IPS-15b (cell line): ENCODE data around the gene THADA.

Source experiments
- H3K27me3 ChIP-seq: one replicate; pipeline ENCODE4 v1.6.1; 2013; ENCODE audit warnings: low read length; ENCODE audit not compliant: control insufficient read depth, insufficient read depth
- H3K36me3 ChIP-seq: one replicate; pipeline ENCODE4 v1.6.1; 2013; ENCODE audit warnings: low read length; ENCODE audit not compliant: control insufficient read depth, insufficient read depth
- H3K4me1 ChIP-seq: one replicate; pipeline ENCODE4 v1.6.1; 2013; ENCODE audit warnings: mild to moderate bottlenecking, low read length; ENCODE audit not compliant: control insufficient read depth, insufficient read depth
- H3K4me3 ChIP-seq: one replicate; pipeline ENCODE4 v1.5.1; 2013; ENCODE audit warnings: low read depth, low read length
- H3K9ac ChIP-seq: one replicate; pipeline ENCODE4 v1.6.1; 2013; ENCODE audit warnings: low read depth, mild to moderate bottlenecking, low read length
- H3K9me3 ChIP-seq: one replicate; pipeline ENCODE4 v1.6.1; 2013; ENCODE audit warnings: mild to moderate bottlenecking, low read length; ENCODE audit not compliant: control insufficient read depth, insufficient read depth

THADA gene

DNA sequence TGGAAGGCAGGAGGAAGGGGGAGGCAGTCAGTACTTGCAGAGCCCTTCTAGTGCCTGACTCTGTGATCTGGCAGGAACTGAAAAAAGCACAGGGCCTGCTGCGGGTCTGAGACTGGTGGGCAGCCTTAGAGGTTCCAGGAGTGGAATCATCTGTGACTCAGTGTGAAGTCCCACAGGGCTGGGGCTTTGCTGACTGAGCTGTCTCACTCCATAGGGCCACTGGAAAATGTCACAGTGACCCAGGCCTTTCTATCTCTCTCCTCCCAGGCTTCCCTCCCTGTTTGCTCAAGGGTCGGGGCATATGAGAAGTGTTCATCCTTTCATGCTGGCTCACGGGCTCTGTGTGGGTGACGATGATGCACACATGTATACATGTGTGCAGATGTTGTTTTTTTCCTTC, 322.3 kb downstream of the THADA start:
- Histone ChIP-seq H3K4me3 (no peak overlapping the region), H3K9me3 (no peaks in the 10 kb centered on the region), H3K4me1 (no peaks in the 10 kb centered on the region), H3K9ac (no peak overlapping the region), H3K36me3 (no peaks in the 10 kb centered on the region), H3K27me3 (no peaks in the 10 kb centered on the region)

DNA sequence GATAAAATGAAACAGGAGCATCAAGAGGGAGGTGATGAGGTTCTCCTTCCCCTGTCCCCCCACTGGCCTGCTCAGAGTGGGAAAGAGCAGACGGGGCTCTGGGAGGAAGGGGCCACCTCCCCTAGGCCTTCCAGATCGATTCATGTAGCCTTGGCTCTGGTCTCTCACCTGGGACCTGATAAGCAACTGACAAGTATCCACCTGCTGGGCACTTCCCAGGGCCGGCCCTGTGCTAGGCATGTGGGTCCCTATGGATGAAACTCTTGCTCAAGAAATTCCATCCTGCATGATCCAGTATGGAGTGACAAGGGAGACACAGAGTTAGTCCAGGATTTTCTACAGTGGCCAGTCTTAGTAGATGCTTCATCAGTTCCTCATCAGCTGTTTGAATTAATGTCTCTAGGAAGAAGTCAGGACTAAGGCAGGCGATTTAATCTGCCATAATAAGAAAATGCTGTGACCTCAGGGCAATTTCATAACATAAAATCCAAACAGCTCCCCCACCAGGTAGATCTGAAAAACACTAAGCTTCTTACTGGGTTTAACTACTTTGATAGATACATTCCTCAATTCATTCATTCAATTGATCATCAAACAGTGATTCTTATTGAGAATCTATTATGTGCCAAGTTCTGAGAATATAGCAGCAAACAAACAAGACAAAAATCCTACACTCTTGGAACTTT, 324.8 kb downstream of the THADA start:
- Histone ChIP-seq H3K27me3 (no peaks in the 10 kb centered on the region), H3K9me3 (no peaks in the 10 kb centered on the region), H3K4me1 (no peaks in the 10 kb centered on the region), H3K4me3 (no peak overlapping the region), H3K9ac (no peak overlapping the region), H3K36me3 (no peaks in the 10 kb centered on the region)

DNA sequence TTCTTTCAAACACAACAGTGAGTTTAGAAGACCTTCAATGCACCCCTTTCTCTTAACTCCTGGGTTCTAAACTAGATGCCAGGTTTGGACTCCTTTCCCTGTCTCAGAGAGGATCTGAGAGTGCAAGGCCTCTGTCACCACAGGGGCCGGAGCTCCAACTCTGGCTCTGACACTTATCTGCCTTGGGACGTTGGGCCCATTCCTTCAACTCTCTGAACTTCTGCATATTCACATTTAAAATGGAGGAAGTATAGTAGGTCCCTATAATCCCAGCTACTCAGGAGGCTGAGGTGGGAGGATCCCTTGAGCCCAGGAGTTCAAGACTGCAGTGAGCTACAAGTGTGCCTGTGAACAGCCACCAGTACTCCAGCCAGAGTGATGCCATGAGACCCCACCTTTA, 325.4 kb downstream of the THADA start:
- Histone ChIP-seq H3K9me3 (no peaks in the 10 kb centered on the region), H3K36me3 (no peaks in the 10 kb centered on the region), H3K4me1 (no peaks in the 10 kb centered on the region), H3K9ac (no peak overlapping the region), H3K27me3 (no peaks in the 10 kb centered on the region), H3K4me3 (no peak overlapping the region)

DNA sequence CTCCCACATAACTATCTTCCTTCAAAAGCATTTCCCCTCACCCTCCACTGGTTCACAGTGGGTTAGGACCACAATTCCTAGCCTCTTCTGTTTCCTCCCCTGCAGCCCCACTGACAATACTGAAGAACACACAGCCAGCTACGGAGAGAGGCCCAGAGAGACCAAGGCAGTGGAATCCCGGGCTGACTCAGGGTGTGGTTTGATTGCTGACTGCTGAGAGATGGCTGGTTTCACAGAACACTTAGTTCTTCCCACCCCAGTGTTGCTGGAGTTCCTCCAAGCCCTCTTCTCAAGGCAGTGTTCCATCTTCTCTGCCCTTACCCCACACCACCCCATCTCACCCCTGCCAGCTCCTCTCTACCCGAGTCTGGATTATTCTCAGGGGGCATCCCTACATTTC, 326.1 kb downstream of the THADA start:
- Histone ChIP-seq H3K4me1 (no peaks in the 10 kb centered on the region), H3K9ac (no peak overlapping the region), H3K9me3 (no peaks in the 10 kb centered on the region)

DNA sequence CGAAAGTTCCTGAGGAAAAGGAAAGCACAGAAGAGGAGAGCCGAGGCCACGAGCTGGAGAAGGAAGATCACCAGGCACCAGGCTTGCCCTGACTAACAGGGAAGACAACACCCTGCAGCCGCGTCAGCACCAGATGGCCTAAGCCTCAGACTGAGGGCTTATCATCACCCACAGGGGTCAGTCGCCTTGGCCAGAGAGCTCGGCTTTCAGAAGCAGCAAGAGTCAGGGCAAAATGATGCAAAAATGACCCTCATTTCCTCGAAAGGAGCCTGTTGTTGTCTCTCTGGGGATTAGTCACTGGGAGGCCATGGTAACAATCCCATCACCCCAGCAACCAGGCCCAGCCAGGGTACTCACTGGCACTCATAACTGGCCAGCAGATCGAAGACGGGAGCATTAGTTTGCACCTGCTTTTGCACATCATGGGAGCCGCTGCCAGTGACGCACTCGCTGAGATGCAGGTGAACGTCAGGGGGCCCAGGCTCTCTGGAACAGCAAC, 326.7 kb downstream of the THADA start:
- no peak overlapping the region for H3K4me3 ChIP-seq
- H3K9ac ChIP-seq: no peak overlapping the region
- no peaks in the 10 kb centered on the region for H3K36me3 ChIP-seq

More for the DNA sequence above, 326.1 kb downstream of the THADA start:
- Histone ChIP-seq H3K27me3 (no peaks in the 10 kb centered on the region), H3K4me3 (no peak overlapping the region), H3K36me3 (no peaks in the 10 kb centered on the region)

DNA sequence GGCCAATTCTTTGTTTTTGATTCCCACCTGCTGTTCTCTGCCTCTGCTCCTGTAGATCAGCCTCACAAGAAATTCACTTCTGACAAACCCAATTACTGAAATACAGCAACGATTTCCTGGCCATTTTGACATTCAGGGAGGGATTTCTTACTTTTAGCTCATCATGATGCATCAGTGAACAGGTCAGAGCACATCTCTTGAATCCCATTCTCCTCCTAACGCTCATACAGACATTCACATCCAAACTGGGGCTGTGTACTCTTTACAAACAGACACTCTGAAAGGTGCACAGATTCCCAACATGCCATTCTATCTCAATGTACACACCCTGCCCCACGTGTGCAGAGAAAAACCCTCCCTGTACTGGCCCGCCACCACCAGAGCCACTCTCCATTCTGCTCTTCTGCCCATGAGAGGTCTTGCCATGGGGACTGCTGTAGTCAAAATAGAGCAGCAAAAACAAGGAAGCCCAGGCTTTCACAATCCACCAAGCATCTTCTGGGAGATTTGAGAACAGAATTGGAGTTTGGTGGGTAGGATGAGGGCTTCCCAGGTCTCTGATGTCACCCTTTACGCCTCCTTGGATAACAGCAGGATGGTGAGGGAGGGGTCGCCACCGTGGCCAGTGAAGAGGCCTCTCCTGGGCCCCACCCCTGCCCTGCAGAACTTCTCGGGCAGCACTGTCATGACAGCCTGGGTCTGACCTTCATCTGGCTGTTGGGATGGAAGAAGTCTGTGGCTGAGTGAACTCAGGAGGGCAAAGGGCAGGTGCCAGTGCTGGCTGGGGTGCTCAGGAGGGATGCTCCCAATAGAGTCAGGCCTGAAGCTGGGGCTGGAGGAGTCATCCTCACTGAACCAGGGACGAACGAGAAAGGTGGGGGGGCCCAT, 327.5 kb downstream of the THADA start:
- Histone ChIP-seq H3K9ac (no peak overlapping the region), H3K36me3 (no peaks in the 10 kb centered on the region), H3K4me1 (no peaks in the 10 kb centered on the region), H3K9me3 (no peaks in the 10 kb centered on the region), H3K27me3 (no peaks in the 10 kb centered on the region), H3K4me3 (no peak overlapping the region)

More for the DNA sequence above, 326.7 kb downstream of the THADA start:
- H3K27me3 ChIP-seq: no peaks in the 10 kb centered on the region
- no peaks in the 10 kb centered on the region for H3K9me3 ChIP-seq
- no peaks in the 10 kb centered on the region for H3K4me1 ChIP-seq

DNA sequence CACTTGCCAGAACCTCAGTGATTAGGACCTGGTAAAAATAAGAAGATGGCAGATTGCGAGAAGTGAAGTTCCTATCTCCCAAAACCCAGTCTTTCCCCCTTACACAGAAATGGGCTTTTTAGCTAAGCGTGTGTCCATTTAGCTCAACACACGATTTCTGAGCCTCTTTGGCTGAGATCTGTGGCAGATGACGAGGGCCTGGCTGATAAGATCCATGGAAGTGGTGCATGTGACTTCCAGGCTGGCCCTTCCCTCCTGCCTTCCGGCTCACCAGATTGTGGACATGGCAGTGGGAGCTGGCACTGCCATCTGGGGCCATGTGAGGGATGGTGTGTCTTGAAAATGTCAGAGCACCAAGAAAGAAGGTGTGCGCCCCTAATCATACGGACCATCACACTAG, 328.5 kb downstream of the THADA start:
- Histone ChIP-seq H3K4me1 (no peaks in the 10 kb centered on the region), H3K9ac (no peak overlapping the region), H3K36me3 (no peaks in the 10 kb centered on the region), H3K4me3 (no peak overlapping the region), H3K27me3 (no peaks in the 10 kb centered on the region), H3K9me3 (no peaks in the 10 kb centered on the region)

DNA sequence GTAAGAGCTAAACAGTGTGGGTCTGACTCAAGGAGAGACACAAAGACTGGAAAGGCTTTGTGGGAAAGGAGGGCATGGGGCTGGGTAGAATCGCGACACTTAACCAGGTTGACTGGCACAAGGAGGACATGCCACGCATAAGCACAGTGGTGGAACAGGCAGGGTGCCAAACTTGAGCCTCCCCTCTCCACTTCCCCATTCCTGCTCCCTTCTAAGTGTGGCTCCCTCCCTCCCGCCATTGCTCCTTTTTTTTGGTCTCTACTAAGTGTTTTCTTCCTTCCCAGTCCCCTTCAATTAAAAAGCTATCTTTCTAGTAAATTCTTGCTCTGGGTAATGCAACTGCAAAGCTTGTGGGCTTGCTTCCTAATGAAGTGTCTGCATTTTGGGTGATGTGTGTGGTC, 329.1 kb downstream of the THADA start:
- Histone ChIP-seq H3K4me1 (no peaks in the 10 kb centered on the region), H3K4me3 (no peak overlapping the region), H3K36me3 (no peaks in the 10 kb centered on the region), H3K9me3 (no peaks in the 10 kb centered on the region), H3K27me3 (no peaks in the 10 kb centered on the region), H3K9ac (no peak overlapping the region)

DNA sequence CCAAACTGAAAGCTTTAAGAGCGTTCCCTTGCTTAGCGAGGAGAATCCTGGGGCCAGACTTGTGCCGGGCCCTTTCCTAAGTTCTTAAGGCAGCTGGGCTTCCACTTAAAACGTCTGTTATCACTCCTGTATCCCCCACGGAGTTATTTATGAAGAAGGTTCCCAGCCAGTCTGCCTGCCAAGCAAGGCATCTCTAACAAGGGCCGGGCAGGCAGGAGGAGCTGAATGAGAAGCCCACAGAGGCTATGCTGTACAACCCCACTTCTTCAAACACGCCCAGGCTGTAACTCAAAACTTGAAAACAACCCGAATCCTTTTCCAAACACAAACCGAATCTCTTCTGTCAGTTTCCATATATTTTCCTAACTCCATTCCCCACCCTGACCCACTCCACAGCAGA, 330.4 kb downstream of the THADA start:
- Histone ChIP-seq H3K27me3 (no peaks in the 10 kb centered on the region), H3K36me3 (no peaks in the 10 kb centered on the region), H3K4me3 (no peak overlapping the region), H3K9ac (no peak overlapping the region), H3K9me3 (no peaks in the 10 kb centered on the region), H3K4me1 (no peaks in the 10 kb centered on the region)

DNA sequence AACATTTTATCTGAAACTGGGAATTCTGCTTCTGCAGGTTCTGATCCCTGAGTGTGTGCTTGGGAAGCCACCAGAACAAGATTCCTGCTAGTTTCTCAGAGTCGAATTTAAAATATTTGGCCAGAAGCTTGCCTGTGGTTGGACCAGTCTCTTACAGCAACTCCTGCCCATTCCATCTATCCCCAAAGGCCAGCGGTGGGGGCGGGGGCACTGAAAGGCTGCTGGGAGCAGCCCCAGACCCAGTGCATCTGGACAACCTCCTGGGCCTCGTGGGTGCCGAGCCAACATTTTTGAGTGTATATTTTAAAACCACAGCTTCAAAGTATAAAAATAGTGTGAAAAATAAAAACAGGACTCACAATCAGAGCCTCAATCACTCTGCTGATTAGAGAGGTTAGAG, 330.8 kb downstream of the THADA start:
- no peak overlapping the region for H3K9ac ChIP-seq
- no peaks in the 10 kb centered on the region for H3K27me3 ChIP-seq
- no peak overlapping the region for H3K4me3 ChIP-seq
- no peaks in the 10 kb centered on the region for H3K36me3 ChIP-seq
- no peaks in the 10 kb centered on the region for H3K9me3 ChIP-seq
- no peaks in the 10 kb centered on the region for H3K4me1 ChIP-seq

DNA sequence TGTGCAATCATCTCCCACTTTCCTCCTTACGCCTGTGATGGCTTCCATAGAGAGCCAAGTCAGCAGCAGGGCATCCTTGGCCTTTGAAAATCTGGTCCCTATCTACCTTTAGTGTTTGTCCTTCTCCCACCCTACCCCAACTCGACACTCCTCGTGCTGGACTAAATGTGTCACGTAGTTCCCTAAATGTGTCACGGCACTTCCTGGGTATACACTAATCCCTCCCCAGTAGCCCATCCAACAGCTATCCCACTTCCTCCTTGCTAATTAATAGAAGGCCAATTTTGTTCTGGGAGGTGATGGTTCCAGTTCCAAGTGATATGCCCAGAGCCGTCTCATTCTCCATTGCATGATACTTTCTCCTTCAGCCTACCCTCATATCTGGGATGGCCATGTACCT, 332.9 kb downstream of the THADA start:
- Histone ChIP-seq H3K9me3 (no peaks in the 10 kb centered on the region), H3K36me3 (no peaks in the 10 kb centered on the region), H3K4me1 (no peaks in the 10 kb centered on the region), H3K4me3 (no peak overlapping the region), H3K9ac (no peak overlapping the region), H3K27me3 (no peaks in the 10 kb centered on the region)

DNA sequence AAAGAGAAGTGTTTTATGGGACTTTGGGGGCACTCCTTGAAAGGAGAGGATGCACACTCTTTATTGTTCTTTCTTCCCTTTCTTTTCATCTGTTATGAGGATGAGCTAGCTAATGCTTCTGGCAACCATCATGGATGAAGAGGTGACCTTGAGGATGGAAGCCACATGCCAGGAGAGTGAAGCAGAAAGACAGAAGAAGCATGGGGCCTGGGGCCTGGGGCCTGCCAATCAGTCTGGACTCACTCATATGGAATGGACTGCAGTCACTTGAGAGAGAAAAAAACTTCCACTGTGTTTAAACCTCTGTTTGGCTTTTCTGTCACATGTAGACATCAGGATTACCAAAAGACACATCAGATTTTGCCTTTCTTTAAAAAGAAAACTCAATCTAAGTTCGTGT, 333.6 kb downstream of the THADA start:
- H3K9me3 ChIP-seq: no peaks in the 10 kb centered on the region
- no peak overlapping the region for H3K4me3 ChIP-seq
- no peaks in the 10 kb centered on the region for H3K4me1 ChIP-seq
- H3K27me3 ChIP-seq: no peaks in the 10 kb centered on the region
- H3K9ac ChIP-seq: no peak overlapping the region
- H3K36me3 ChIP-seq: no peaks in the 10 kb centered on the region
